ENCODE data around the gene FCGR1A. TPM values are rescaled to one million over a fixed set of nuclear protein-coding genes. Genes with fewer than 3 reads are reported as not detected.
"Not testable (repeated sequence)": the region's sequence is repeated elsewhere in the genome, so short reads cannot be mapped to it uniquely, and the experiment has no call there.

The FCGR1A gene
- total RNA-seq, 1 donor from 2014 or later: 3.3 TPM

DNA sequence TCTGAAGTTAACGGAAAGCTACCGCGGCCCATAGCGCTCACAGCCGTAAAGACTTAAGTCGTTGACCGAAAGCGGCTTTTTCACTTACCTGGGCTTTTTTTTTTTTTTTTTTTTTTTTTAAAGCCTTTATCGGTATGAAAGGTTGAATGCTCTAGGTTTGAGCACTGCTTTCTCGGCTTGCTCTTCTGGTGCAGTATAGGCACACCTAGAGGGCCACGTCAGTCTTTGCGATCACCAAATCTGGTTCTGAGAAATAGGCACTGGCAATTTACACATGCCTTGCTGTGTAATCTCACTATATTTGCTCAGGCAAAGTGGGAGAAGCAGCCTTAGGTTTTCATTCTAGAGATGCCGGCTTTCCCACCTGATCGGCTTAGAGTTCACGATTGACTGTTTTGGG lies 50.6 kb downstream of the FCGR1A start:
- DNase-seq: not testable (repeated sequence)

DNA sequence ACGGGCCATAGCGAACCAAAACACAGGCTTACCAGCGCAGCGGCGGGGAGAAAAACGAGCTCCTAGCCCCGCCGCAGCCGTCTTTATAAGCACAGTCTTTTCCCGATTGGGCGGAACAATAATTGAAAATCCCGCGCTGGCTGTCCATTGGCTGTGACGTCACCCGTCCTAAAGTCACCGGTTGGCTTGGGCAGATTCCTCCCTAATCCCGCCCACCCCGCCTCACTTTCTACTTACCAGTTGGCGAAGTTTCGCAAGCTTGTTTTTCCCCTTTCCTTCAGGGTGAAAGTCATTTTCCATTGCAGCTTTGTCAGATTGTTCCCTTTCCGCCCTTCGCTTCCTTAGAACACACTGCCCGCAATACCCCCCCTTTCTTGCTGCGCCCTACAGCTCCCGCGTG lies 58.7 kb downstream of the FCGR1A start:
- not testable (repeated sequence) for DNase-seq

Other genes with a start within 250 kb of the FCGR1A start
- gene PPIAL4C, start 198.8 kb upstream of the FCGR1A start, total RNA-seq: not detected
- gene BOLA1, start 116.9 kb downstream of the FCGR1A start, total RNA-seq: 10.9 TPM
- 1.1 TPM for gene SV2A, start 135.2 kb downstream of the FCGR1A start, total RNA-seq
- gene SF3B4, start 145.1 kb downstream of the FCGR1A start, total RNA-seq: 12.2 TPM
- 8.7 TPM for gene MTMR11, start 154.2 kb downstream of the FCGR1A start, total RNA-seq
- 12.8 TPM for gene OTUD7B, start 228.0 kb downstream of the FCGR1A start, total RNA-seq

Measured in skin of body (tissue), 2 donors.